ENCODE results near the gene OLR1.

Gene OLR1

GRCh38 chr12:10151621-10152020, 20.3 kb downstream of the OLR1 start:
- no peak for DNase-seq

- no peak for DNase-seq
Measured at GRCh38 chr12:10147714-10148403, 24.1 kb downstream of the OLR1 start.

- DNase-seq: no peak
Measured at GRCh38 chr12:10142976-10143589, 28.8 kb downstream of the OLR1 start.

- no peak for DNase-seq
Measured at GRCh38 chr12:10140001-10140400, 31.9 kb downstream of the OLR1 start.

GRCh38 chr12:10136637-10137205, 35.2 kb downstream of the OLR1 start:
- no peak for DNase-seq

GRCh38 chr12:10135126-10135525, 36.8 kb downstream of the OLR1 start:
- DNase-seq: no peak

GRCh38 chr12:10132850-10133370, 39.0 kb downstream of the OLR1 start:
- no peak for DNase-seq

- DNase-seq: no peak
Measured at GRCh38 chr12:10131111-10131690, 40.7 kb downstream of the OLR1 start.

GRCh38 chr12:10130042-10130441, 41.9 kb downstream of the OLR1 start, which contains the start of gene CLEC7A:
Gene CLEC7A, minus strand, starts transcription at chr12:10130199. Its CDS starts 117 bp downstream, at chr12:10130082.
- DNase-seq: no peak

GRCh38 chr12:10128687-10129086, 43.2 kb downstream of the OLR1 start:
- DNase-seq: no peak

- DNase-seq: no peak
Measured at GRCh38 chr12:10126413-10126812, 45.5 kb downstream of the OLR1 start.

GRCh38 chr12:10122689-10123088, 49.2 kb downstream of the OLR1 start:
- no peak for DNase-seq

- DNase-seq: no peak
Measured at GRCh38 chr12:10121278-10121677, 50.7 kb downstream of the OLR1 start.

GRCh38 chr12:10119066-10119465, 52.9 kb downstream of the OLR1 start:
- no peak for DNase-seq

GRCh38 chr12:10115890-10116289, 56.0 kb downstream of the OLR1 start:
- DNase-seq: no peak

GRCh38 chr12:10115311-10115710, 56.6 kb downstream of the OLR1 start:
- DNase-seq: no peak

GRCh38 chr12:10113920-10114319, 58.0 kb downstream of the OLR1 start:
- no peak for DNase-seq

- DNase-seq: no peak
Measured at GRCh38 chr12:10113075-10113474, 58.9 kb downstream of the OLR1 start.

GRCh38 chr12:10111451-10111850, 60.5 kb downstream of the OLR1 start:
- no peak for DNase-seq

GRCh38 chr12:10110256-10110844, 61.6 kb downstream of the OLR1 start:
- no peak for DNase-seq

Measured in NCI-H2171 (cell line).